Neutrophil (primary cell): ENCODE results near the gene TEKTIP1.
A peak's percentile ranks its signal among the peaks of the same experiment; 100 is the strongest.
"Not testable (repeated sequence)": the region's sequence is repeated elsewhere in the genome, so short reads cannot be mapped to it uniquely, and the experiment has no call there.

Experiments used
- H3K27ac ChIP-seq: fragments of 200-600 bp; sonication (generic); 2 replicates; pipeline ENCODE4 v1.5.1; 2016; ENCODE audit warnings: mild to moderate bottlenecking, moderate library complexity
- H3K27me3 ChIP-seq: fragments of 200-600 bp; sonication (generic); 2 replicates; pipeline ENCODE4 v1.6.0; 2016; ENCODE audit warnings: mild to moderate bottlenecking
- H3K36me3 ChIP-seq: fragments of 200-600 bp; sonication (generic); 2 replicates; pipeline ENCODE4 v1.5.1; 2017
- H3K4me1 ChIP-seq, 2 experiments: fragments of 200-600 bp in 1 of 2; sonication (generic) in 1 of 2; 1 replicate in 1 of 2; 2 replicates in 1 of 2; pipeline versions ENCODE4 v1.5.1 to v1.6.1; 2013 to 2016; ENCODE audit warnings: low read depth in 1 of 2, low read length in 1 of 2, mild to moderate bottlenecking in 1 of 2, moderate library complexity in 1 of 2; ENCODE audit not compliant: control insufficient read depth in 1 of 2, insufficient read depth in 1 of 2
- H3K4me3 ChIP-seq, 2 experiments: fragments of 200-600 bp in 1 of 2; sonication (generic) in 1 of 2; 1 replicate in 1 of 2; 2 replicates in 1 of 2; pipeline ENCODE4 v1.5.1; 2013 to 2016; ENCODE audit warnings: low read depth in 1 of 2, low read length in 1 of 2, mild to moderate bottlenecking in 1 of 2, moderate library complexity in 1 of 2
- H3K9me3 ChIP-seq: fragments of 200-600 bp; sonication (generic); 2 replicates; pipeline ENCODE4 v1.5.1; 2016
- TF ChIP-seq, protein P1 (sequence below): fragments of 200-600 bp; sonication (generic); IDR thresholded peaks from 2 replicates; pipeline ENCODE4 v1.5.1; 2016; ENCODE audit warnings: antibody characterized with exemption

The TEKTIP1 gene

DNA sequence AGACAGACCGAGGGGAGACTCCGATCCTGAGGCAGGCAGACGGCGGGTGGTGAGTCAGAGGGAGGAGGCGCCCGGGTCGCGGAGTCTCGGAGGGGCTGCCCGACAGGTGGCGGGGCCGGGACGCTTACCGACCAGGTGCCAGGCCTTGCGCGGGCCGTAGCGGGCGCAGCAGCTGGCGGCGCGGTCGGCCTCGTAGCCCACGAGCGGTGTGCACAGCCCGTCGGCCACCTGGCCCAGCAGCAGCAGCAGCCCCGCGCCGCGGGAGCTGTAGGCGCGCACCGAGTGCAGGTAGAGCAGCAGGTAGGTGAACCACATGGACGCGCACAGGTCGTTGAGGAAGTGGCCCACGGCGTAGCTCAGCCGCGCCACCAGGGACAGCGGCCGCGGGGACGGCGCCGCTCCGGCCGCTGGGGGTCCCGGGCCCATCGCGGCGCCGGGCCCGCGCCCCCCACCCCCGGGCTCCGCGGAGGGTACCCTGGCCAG lies 18.0 kb downstream of the TEKTIP1 start:
- Histone ChIP-seq H3K27ac (peak overlapping the region; percentile 91), H3K27me3 (no peaks in the 10 kb centered on the region), H3K9me3 (no peaks in the 10 kb centered on the region), H3K4me3 (peak overlapping the region; percentile 74), H3K4me1 (peaks cover 51 to 56% of the 10 kb centered on the region in 2 experiments), H3K36me3 (no peaks in the 10 kb centered on the region)
- TF ChIP-seq, protein P1, sequence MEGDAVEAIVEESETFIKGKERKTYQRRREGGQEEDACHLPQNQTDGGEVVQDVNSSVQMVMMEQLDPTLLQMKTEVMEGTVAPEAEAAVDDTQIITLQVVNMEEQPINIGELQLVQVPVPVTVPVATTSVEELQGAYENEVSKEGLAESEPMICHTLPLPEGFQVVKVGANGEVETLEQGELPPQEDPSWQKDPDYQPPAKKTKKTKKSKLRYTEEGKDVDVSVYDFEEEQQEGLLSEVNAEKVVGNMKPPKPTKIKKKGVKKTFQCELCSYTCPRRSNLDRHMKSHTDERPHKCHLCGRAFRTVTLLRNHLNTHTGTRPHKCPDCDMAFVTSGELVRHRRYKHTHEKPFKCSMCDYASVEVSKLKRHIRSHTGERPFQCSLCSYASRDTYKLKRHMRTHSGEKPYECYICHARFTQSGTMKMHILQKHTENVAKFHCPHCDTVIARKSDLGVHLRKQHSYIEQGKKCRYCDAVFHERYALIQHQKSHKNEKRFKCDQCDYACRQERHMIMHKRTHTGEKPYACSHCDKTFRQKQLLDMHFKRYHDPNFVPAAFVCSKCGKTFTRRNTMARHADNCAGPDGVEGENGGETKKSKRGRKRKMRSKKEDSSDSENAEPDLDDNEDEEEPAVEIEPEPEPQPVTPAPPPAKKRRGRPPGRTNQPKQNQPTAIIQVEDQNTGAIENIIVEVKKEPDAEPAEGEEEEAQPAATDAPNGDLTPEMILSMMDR, result peak; percentile 36

DNA sequence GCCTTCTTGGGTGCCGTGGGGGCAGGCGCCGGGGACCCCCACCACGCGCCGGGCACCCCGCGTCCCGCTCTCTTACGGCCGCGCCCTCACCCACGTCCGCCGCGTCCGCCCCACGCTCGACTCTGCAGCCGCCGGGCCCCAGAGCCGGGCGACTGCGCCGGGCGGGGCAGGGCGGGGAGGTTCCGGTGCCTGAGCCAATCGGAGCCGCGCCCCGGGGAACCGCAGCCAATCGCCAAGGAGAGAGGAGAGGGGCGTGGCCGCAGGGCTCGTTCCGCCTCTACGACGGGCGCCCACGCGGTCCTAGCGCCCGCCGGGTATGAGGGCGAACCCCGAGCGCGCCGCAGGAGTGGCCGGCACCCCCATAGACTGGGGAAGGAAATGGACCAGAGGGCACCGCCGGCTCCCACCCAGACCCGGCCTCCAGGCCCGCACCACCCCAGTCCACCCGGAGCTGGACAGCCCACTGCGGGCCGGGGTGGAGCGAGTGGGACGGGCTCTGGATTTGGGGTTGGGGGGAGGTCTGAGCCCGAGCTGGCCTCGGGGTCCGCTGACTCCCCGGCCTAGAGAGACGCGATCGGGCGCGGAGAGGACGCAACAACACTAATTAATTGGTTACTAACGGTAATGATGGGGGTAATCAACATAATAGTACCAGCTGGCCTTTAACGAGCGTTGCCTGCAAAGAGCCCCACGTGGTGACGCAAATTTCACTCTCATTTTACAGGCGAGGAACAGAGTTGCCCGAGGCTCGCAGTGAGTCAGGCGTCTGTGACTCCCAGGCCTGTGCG lies 18.7 kb downstream of the TEKTIP1 start, which contains the start of gene MFSD12:
MFSD12 (minus strand) TSS at position 126 of the 788 bp plus-strand sequence. CDS start 183 bp downstream, outside the sequence.
- Histone ChIP-seq H3K27me3 (no peaks in the 10 kb centered on the region), H3K27ac (peak within 1 kb of the TSS; percentile 91), H3K4me1 (peaks cover 49 to 53% of the 10 kb centered on the region in 2 experiments), H3K9me3 (no peaks in the 10 kb centered on the region), H3K36me3 (no peaks in the 10 kb centered on the region), H3K4me3 (peak within 1 kb of the TSS; percentile 74)
- TF ChIP-seq, protein P1, result no peak

DNA sequence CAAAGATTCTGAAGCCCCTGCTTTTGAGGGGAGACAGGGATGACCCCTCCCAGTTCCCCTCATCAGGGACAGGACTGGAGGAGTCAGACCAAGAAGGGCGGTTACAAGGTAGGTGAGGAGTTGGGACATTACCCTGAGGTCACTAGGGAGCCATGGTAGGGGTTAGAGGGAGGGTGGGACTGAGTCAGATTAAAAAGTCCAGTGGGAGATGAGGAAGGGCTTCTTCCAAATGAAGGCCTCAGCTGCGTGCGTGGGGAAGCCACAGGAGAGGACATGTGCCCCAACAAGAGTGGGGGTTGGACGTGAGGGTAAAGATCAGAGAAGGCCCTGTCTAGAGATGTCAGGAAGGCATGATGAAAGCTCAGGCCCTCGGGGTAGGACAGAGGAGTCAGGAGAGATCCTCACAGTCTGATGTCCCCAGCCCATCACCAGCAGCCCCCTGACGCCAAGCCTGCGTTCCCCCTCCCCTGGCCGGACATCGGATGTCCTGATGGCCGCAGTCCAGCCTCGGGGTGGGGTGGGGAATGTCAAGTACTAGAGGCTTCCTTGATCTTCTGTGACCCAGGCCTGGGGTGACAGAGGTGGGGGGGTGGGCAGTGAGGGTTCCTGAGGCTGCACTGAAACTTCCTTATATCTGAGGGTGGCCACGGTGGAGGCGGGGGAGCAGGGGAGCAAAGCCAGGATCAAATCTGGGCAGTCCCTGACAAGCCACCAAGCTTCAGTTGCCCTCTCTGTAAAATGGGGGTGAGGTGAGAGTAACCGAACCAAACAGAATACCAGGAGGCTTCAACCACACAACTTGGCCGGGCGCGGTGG lies 24.9 kb downstream of the TEKTIP1 start:
- Histone ChIP-seq H3K4me3 (no peak overlapping the region), H3K36me3 (no peaks in the 10 kb centered on the region), H3K27ac (no peak overlapping the region), H3K27me3 (no peaks in the 10 kb centered on the region), H3K9me3 (no peaks in the 10 kb centered on the region), H3K4me1 (no peaks in the 10 kb centered on the region)
- TF ChIP-seq, protein P1, result no peak

DNA sequence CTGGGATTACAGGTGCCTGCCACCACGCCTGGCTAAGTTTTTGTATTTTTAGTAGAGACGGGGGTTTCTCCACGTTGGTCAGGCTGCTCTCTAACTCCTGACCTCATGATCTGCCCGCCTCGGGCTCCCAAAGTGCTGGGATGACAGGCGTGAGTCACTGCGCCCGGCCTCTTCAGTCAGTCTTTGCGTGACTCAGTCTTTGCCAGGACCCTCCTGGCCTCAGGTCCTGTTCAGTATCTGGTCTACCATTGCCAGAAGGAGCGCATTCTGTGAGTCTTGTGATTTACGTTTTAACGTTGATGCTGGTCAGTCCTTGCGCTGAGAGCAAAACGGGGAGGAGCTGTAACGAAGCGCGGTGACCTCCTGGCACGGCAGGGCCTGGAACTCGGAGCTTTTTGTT lies 26.2 kb downstream of the TEKTIP1 start:
- H3K27ac ChIP-seq, result no peak overlapping the region
- TF ChIP-seq, protein P1, result no peak
- no peak overlapping the region for H3K4me3 ChIP-seq
- no peaks in the 10 kb centered on the region for H3K4me1 ChIP-seq
- no peaks in the 10 kb centered on the region for H3K36me3 ChIP-seq
- H3K27me3 ChIP-seq, result no peaks in the 10 kb centered on the region
- H3K9me3 ChIP-seq, result no peaks in the 10 kb centered on the region

DNA sequence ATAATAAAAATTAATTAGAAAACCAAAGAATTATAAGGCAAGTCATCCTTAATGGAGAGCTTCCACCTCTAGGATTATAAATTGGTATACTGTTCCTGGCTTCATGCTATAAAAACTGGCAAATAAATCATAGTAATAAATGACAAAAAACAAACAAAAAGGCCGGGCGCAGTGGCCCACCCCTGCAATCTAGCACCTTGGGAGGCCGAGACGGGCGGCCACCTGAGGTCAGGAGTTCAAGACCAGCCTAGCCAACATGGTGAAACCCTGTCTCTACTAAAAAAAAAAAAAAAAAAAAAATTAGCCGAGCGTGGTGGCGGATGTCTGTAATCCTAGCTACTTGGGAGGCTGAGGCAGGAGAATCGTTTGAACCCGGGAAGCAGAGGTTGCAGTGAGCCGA lies 31.1 kb downstream of the TEKTIP1 start:
- H3K4me3 ChIP-seq, H3K9me3 ChIP-seq, H3K36me3 ChIP-seq, H3K27me3 ChIP-seq, H3K27ac ChIP-seq: not testable (repeated sequence)
- peaks cover 16 to 22% of the 10 kb centered on the region in 2 experiments for H3K4me1 ChIP-seq
